Esophagus squamous epithelium (tissue), 5 donors: ENCODE measurements around the gene DIO3. TPM values are rescaled to one million over a fixed set of nuclear protein-coding genes. Genes with fewer than 3 reads are reported as not detected.

Experiments used
- DNase-seq: peaks from one replicate; lab custom pipeline; 2025; lab: John Stamatoyannopoulos, UW
- H3K27ac ChIP-seq, 4 donors: fragments of 200-600 bp; sonication (generic); one replicate each; pipeline ENCODE4 v1.5.1; 2016 to 2019; ENCODE audit warnings: mild to moderate bottlenecking in 1 of 4
- H3K27me3 ChIP-seq, 4 donors: fragments of 200-600 bp; sonication (generic); 1 replicate in 3 of 4; 2 replicates in 1 of 4; pipeline versions ENCODE4 v1.5.1 to v1.6.0; 2017 to 2021; ENCODE audit warnings: antibody characterized with exemption in 1 of 4
- H3K36me3 ChIP-seq, 3 donors: fragments of 200-600 bp; sonication (generic); one replicate each; pipeline ENCODE4 v1.5.1; 2016 to 2019
- H3K4me1 ChIP-seq, 3 donors: fragments of 200-600 bp; sonication (generic); one replicate each; pipeline ENCODE4 v1.5.1; 2017 to 2019
- H3K4me3 ChIP-seq, 4 donors: fragments of 200-600 bp; sonication (generic); 1 replicate in 3 of 4; 2 replicates in 1 of 4; pipeline ENCODE4 v1.5.1; 2016 to 2019; ENCODE audit warnings: mild to moderate bottlenecking in 2 of 4, moderate library complexity in 1 of 4
- H3K9me3 ChIP-seq, 3 donors: fragments of 200-600 bp; sonication (generic); one replicate each; pipeline ENCODE4 v1.5.1; 2016 to 2019
- CTCF ChIP-seq, 6 experiments: fragments of 450-650 bp in 4 of 6; fragments of 200-600 bp in 2 of 6; sonication (generic) in 2 of 6; IDR thresholded peaks; one replicate each; pipeline ENCODE4 v1.5.1; 2016 to 2019; ENCODE audit warnings: antibody characterized with exemption in 6 of 6, mild to moderate bottlenecking in 4 of 6, moderate library complexity in 4 of 6
- POLR2A ChIP-seq, 4 donors: fragments of 450-650 bp; IDR thresholded peaks; one replicate each; pipeline ENCODE4 v1.6.1; 2017; ENCODE audit warnings: antibody characterized with exemption in 4 of 4, mild to moderate bottlenecking in 4 of 4, moderate library complexity in 3 of 4
- WGBS, 2 donors: methylation state at CpG; one replicate each; pipeline ENCODE4 v1.1.5; 2018; 5-methylcytosine and 5-hydroxymethylcytosine counted together
- intact Hi-C: fragments of 100-400 bp; cut with DNase I; formaldehyde crosslinking; loops from one replicate; pipeline ENCODE4 v1.15.0; 2022
- total RNA-seq, 4 donors: library from RNA; depleted of rRNA; stranded (reverse); fragments of >200 nt; gene quantifications; one replicate each; pipeline ENCODE4 v1.1.0, GENCODE V29; 2016
- donor health status: DM: yes; HTN: yes; CAD: no.

Gene DIO3
- total RNA-seq, 4 donors from 2014 or later, result 0.18 to 4.0 (median 0.53) TPM

- WGBS, 2 donors, result 92% methylated on average over 5 of the region's 12 CpGs; no CpG with 5 or more reads in 1 of the 2 donors
- H3K36me3 ChIP-seq, result no peaks in the 10 kb centered on the region
- H3K27me3 ChIP-seq, result peaks cover 0 to 27% (median 0%) of the 10 kb centered on the region in 4 donors
- intact Hi-C loops, result no loop called here
- H3K27ac ChIP-seq, result no peak overlapping the region
- no peak overlapping the region for H3K4me3 ChIP-seq
- no peaks in the 10 kb centered on the region for H3K9me3 ChIP-seq
- no peak for DNase-seq
- H3K4me1 ChIP-seq, result no peaks in the 10 kb centered on the region
- TF ChIP-seq POLR2A (IDR thresholded peaks at IDR 0.05), result no peak
- TF ChIP-seq CTCF (IDR thresholded peaks at IDR 0.05), result no peak
Measured at GRCh38 chr14:101600891-101601605, 39.8 kb downstream of the DIO3 start.

- Histone ChIP-seq H3K27me3 (peaks cover 0 to 35% (median 0%) of the 10 kb centered on the region in 4 donors), H3K27ac (no peak overlapping the region), H3K9me3 (no peaks in the 10 kb centered on the region), H3K36me3 (no peaks in the 10 kb centered on the region), H3K4me3 (no peak overlapping the region), H3K4me1 (no peaks in the 10 kb centered on the region)
- 93 to 94% methylated on average over 3 to 6 of the region's 35 CpGs for WGBS, 2 donors
- no peak for DNase-seq
- intact Hi-C loops, result no loop called here
- TF ChIP-seq CTCF (IDR thresholded peaks at IDR 0.05) (no peak), POLR2A (IDR thresholded peaks at IDR 0.05) (no peak)
Measured at GRCh38 chr14:101601606-101602465, 40.5 kb downstream of the DIO3 start.

- intact Hi-C loops, result no loop called here
- DNase-seq, result no peak
- 66 to 84% methylated on average over 5 to 8 of the region's 12 CpGs for WGBS, 2 donors
- Histone ChIP-seq H3K27me3 (peaks cover 0 to 38% (median 0%) of the 10 kb centered on the region in 4 donors), H3K9me3 (no peaks in the 10 kb centered on the region), H3K27ac (no peak overlapping the region), H3K4me1 (no peaks in the 10 kb centered on the region), H3K4me3 (no peak overlapping the region), H3K36me3 (no peaks in the 10 kb centered on the region)
- no peak for TF ChIP-seq CTCF (IDR thresholded peaks at IDR 0.05)
- no peak for TF ChIP-seq POLR2A (IDR thresholded peaks at IDR 0.05)
Measured at GRCh38 chr14:101602466-101602840, 41.2 kb downstream of the DIO3 start.

GRCh38 chr14:101603096-101603495, 41.8 kb downstream of the DIO3 start:
- Histone ChIP-seq H3K27me3 (peaks cover 0 to 45% (median 0%) of the 10 kb centered on the region in 4 donors), H3K36me3 (no peaks in the 10 kb centered on the region), H3K4me1 (no peaks in the 10 kb centered on the region), H3K4me3 (no peak overlapping the region), H3K27ac (no peak overlapping the region), H3K9me3 (no peaks in the 10 kb centered on the region)
- TF ChIP-seq CTCF (IDR thresholded peaks at IDR 0.05) (no peak), POLR2A (IDR thresholded peaks at IDR 0.05) (no peak)
- intact Hi-C loops, result no loop called here
- 93 to 94% methylated on average over 6 to 8 of the region's 8 CpGs for WGBS, 2 donors
- no peak for DNase-seq
